Naive thymus-derived CD8-positive, alpha-beta T cell (primary cell): ENCODE measurements around the gene RAB15. TPM values are rescaled to one million over a fixed set of nuclear protein-coding genes. Genes with fewer than 3 reads are reported as not detected.

Experiments used
- ATAC-seq, 2 donors: fragments of 150-1000 bp; cut with Tn5 transposase in 1 of 2; sonication (Bioruptor Pico), chemical (Tn5 transposase) in 1 of 2; 1 replicate in 1 of 2; 2 replicates in 1 of 2; pipeline ENCODE4 v1.10.0; 2021; ENCODE audit warnings: mild to moderate bottlenecking in 2 of 2, moderate library complexity in 2 of 2
- POLR2A ChIA-PET: fragments of 350-600 bp; sonication (Branson Sonifier 250); formaldehyde crosslinking; loops from one replicate; lab custom pipeline; 2021; ENCODE audit warnings: antibody characterized with exemption; lab: Charles Lee
- DNase-seq, 10 donors: peaks; one replicate each; pipeline versions ENCODE4 v3.0.0 to v3.0.0-alpha.2; 2020 to 2022
- H3K27ac Mint-ChIP-seq, 10 donors: one replicate each; pipeline ENCODE4 v1.8.0; 2020 to 2022; ENCODE audit warnings: mild to moderate bottlenecking in 10 of 10, mixed read lengths in 10 of 10, moderate library complexity in 4 of 10, inconsistent platforms in 1 of 10
- H3K27me3 Mint-ChIP-seq, 5 donors: one replicate each; pipeline ENCODE4 v1.8.0; 2021 to 2022; ENCODE audit warnings: mixed read lengths in 5 of 5
- H3K36me3 Mint-ChIP-seq, 3 donors: one replicate each; pipeline ENCODE4 v1.8.0; 2020 to 2022; ENCODE audit warnings: mixed read lengths in 3 of 3, mild to moderate bottlenecking in 2 of 3, inconsistent platforms in 1 of 3
- H3K4me1 Mint-ChIP-seq, 4 donors: one replicate each; pipeline ENCODE4 v1.8.0; 2021 to 2022; ENCODE audit warnings: mixed read lengths in 4 of 4
- H3K4me3 Mint-ChIP-seq, 10 donors: one replicate each; pipeline ENCODE4 v1.8.0; 2020 to 2022; ENCODE audit warnings: mild to moderate bottlenecking in 10 of 10, mixed read lengths in 10 of 10, moderate library complexity in 6 of 10, inconsistent platforms in 1 of 10
- H3K9me3 Mint-ChIP-seq, 9 donors: one replicate each; pipeline ENCODE4 v1.8.0; 2020 to 2022; ENCODE audit warnings: mixed read lengths in 9 of 9, mild to moderate bottlenecking in 3 of 9, inconsistent platforms in 1 of 9, moderate library complexity in 1 of 9
- polyA plus RNA-seq, 3 donors: library from polyadenylated mRNA; unstranded; fragments of 300-500 nt; fragmentation: Illumina TruSeq; gene quantifications; one replicate each; pipeline ENCODE4 v1.2.3, GENCODE V29; 2021
- total RNA-seq, 8 experiments: library from RNA in 2 of 8; stranded (reverse) in 2 of 8; gene quantifications; one replicate each; pipeline ENCODE4 v1.2.3 and lab custom pipeline; 2021 to 2026

The RAB15 gene
- total and polyA plus RNA-seq, 5 experiments from 2014 or later: 3.9 to 11.9 (median 4.7) TPM

GRCh38 chr14:64968167-64968566 is 4.0 kb downstream of the RAB15 start:
- DNase-seq (no peak), ATAC-seq (no peak)
- no peaks in the 10 kb centered on the region for H3K27me3 Mint-ChIP-seq
- no peaks in the 10 kb centered on the region for H3K9me3 Mint-ChIP-seq
- H3K4me3 Mint-ChIP-seq: no peak overlapping the region
- POLR2A ChIA-PET: interaction anchor here (1.1 kb wide), 1 partner anchor 54 kb away, joined by 3 read pairs; the partner anchor contains the start of gene CHURC1
- H3K4me1 Mint-ChIP-seq: peaks cover 8 to 24% (median 16%) of the 10 kb centered on the region in 4 donors
- H3K36me3 Mint-ChIP-seq: peaks cover 0 to 3% (median 0%) of the 10 kb centered on the region in 3 donors
- H3K27ac Mint-ChIP-seq: peak overlapping the region in 1 of 10 donors; percentile 24

- peak overlapping the region in 4 of 10 donors; percentile 25 to 71 (median 60) for H3K27ac Mint-ChIP-seq
Observed at GRCh38 chr14:64966976-64967375, 5.2 kb downstream of the RAB15 start.

GRCh38 chr14:64965356-64966000 is 6.7 kb downstream of the RAB15 start:
- peaks cover 0 to 3% (median 0%) of the 10 kb centered on the region in 3 donors for H3K36me3 Mint-ChIP-seq
- POLR2A ChIA-PET: interaction anchor here (1.1 kb wide), 1 partner anchor 51 kb away, joined by 3 read pairs; the partner anchor contains the start of gene CHURC1
- ATAC-seq (no peak), DNase-seq (no peak)
- no peaks in the 10 kb centered on the region for H3K9me3 Mint-ChIP-seq
- no peak overlapping the region for H3K27ac Mint-ChIP-seq
- H3K4me3 Mint-ChIP-seq: peak overlapping the region in 1 of 10 donors; percentile 14
- peaks cover 5 to 19% (median 12%) of the 10 kb centered on the region in 4 donors for H3K4me1 Mint-ChIP-seq
- H3K27me3 Mint-ChIP-seq: no peaks in the 10 kb centered on the region

More at GRCh38 chr14:64966976-64967375, 5.2 kb downstream of the RAB15 start:
- ATAC-seq (no peak), DNase-seq (no peak)
- Mint-ChIP-seq H3K4me3 (no peak overlapping the region), H3K36me3 (peaks cover 0 to 3% (median 0%) of the 10 kb centered on the region in 3 donors), H3K4me1 (peaks cover 10 to 24% (median 16%) of the 10 kb centered on the region in 4 donors), H3K9me3 (no peaks in the 10 kb centered on the region), H3K27me3 (no peaks in the 10 kb centered on the region)
- POLR2A ChIA-PET: interaction anchor here (0.6 kb wide), 1 partner anchor 383 kb away, joined by 3 read pairs; no protein-coding TSS in a partner anchor

- Mint-ChIP-seq H3K27me3 (no peaks in the 10 kb centered on the region), H3K36me3 (peaks cover 0 to 3% (median 0%) of the 10 kb centered on the region in 3 donors), H3K9me3 (no peaks in the 10 kb centered on the region), H3K27ac (no peak overlapping the region), H3K4me1 (peaks cover 0 to 19% (median 8%) of the 10 kb centered on the region in 4 donors), H3K4me3 (no peak overlapping the region)
- POLR2A ChIA-PET: no interaction called here
- no peak for ATAC-seq
- DNase-seq: no peak
Observed at GRCh38 chr14:64963611-64964010, 8.5 kb downstream of the RAB15 start.

- POLR2A ChIA-PET: no interaction called here
- Mint-ChIP-seq H3K4me1 (peaks cover 0 to 19% (median 5%) of the 10 kb centered on the region in 4 donors), H3K27ac (no peak overlapping the region), H3K27me3 (no peaks in the 10 kb centered on the region), H3K4me3 (no peak overlapping the region), H3K36me3 (peaks cover 0 to 10% (median 0%) of the 10 kb centered on the region in 3 donors), H3K9me3 (no peaks in the 10 kb centered on the region)
- ATAC-seq (no peak), DNase-seq (no peak)
Observed at GRCh38 chr14:64960762-64961276, 11.3 kb downstream of the RAB15 start.

- POLR2A ChIA-PET: no interaction called here
Observed at GRCh38 chr14:64958743-64959142, 13.4 kb downstream of the RAB15 start.

GRCh38 chr14:64958201-64958600 is 13.9 kb downstream of the RAB15 start:
- Mint-ChIP-seq H3K9me3 (no peaks in the 10 kb centered on the region), H3K4me1 (peaks cover 0 to 21% (median 17%) of the 10 kb centered on the region in 4 donors), H3K4me3 (no peak overlapping the region), H3K27me3 (no peaks in the 10 kb centered on the region), H3K36me3 (peaks cover 0 to 15% (median 0%) of the 10 kb centered on the region in 3 donors), H3K27ac (no peak overlapping the region)
- DNase-seq: no peak
- POLR2A ChIA-PET: no interaction called here
- no peak for ATAC-seq

More at GRCh38 chr14:64958743-64959142, 13.4 kb downstream of the RAB15 start:
- Mint-ChIP-seq H3K9me3 (no peaks in the 10 kb centered on the region), H3K4me1 (peaks cover 0 to 20% (median 14%) of the 10 kb centered on the region in 4 donors), H3K27me3 (no peaks in the 10 kb centered on the region), H3K36me3 (peaks cover 0 to 13% (median 0%) of the 10 kb centered on the region in 3 donors), H3K4me3 (no peak overlapping the region), H3K27ac (peak overlapping the region in 1 of 10 donors; percentile 28)
- ATAC-seq (no peak), DNase-seq (no peak)

GRCh38 chr14:64956697-64957406 is 15.3 kb downstream of the RAB15 start:
- Mint-ChIP-seq H3K36me3 (peaks cover 0 to 18% (median 0%) of the 10 kb centered on the region in 3 donors), H3K9me3 (no peaks in the 10 kb centered on the region), H3K4me1 (peaks cover 3 to 33% (median 22%) of the 10 kb centered on the region in 4 donors), H3K27ac (peak overlapping the region in 1 of 10 donors; percentile 27), H3K27me3 (no peaks in the 10 kb centered on the region), H3K4me3 (no peak overlapping the region)
- POLR2A ChIA-PET: interaction anchor here (1.4 kb wide), 1 partner anchor 32 kb away, joined by 13 read pairs; no protein-coding TSS in a partner anchor
- DNase-seq (no peak), ATAC-seq (no peak)

- ATAC-seq: no peak
Observed at GRCh38 chr14:64955297-64955696, 16.8 kb downstream of the RAB15 start.

GRCh38 chr14:64954491-64955240 is 17.5 kb downstream of the RAB15 start:
- Mint-ChIP-seq H3K36me3 (peaks cover 0 to 28% (median 7%) of the 10 kb centered on the region in 3 donors), H3K9me3 (no peaks in the 10 kb centered on the region), H3K4me3 (no peak overlapping the region), H3K27ac (peak overlapping the region in 4 of 10 donors; percentile 21 to 59 (median 44)), H3K27me3 (no peaks in the 10 kb centered on the region), H3K4me1 (peaks cover 3 to 29% (median 21%) of the 10 kb centered on the region in 4 donors)
- ATAC-seq: no peak
- DNase-seq: no peak
- POLR2A ChIA-PET: no interaction called here

More at GRCh38 chr14:64955297-64955696, 16.8 kb downstream of the RAB15 start:
- no peak overlapping the region for H3K4me3 Mint-ChIP-seq
- peaks cover 3 to 27% (median 22%) of the 10 kb centered on the region in 4 donors for H3K4me1 Mint-ChIP-seq
- H3K9me3 Mint-ChIP-seq: no peaks in the 10 kb centered on the region
- DNase-seq: no peak
- H3K27me3 Mint-ChIP-seq: no peaks in the 10 kb centered on the region
- POLR2A ChIA-PET: no interaction called here
- H3K27ac Mint-ChIP-seq: peak overlapping the region in 3 of 10 donors; percentile 23 to 59 (median 56)
- peaks cover 0 to 25% (median 5%) of the 10 kb centered on the region in 3 donors for H3K36me3 Mint-ChIP-seq

- no peak overlapping the region for H3K27ac Mint-ChIP-seq
- H3K4me1 Mint-ChIP-seq: peaks cover 3 to 29% (median 23%) of the 10 kb centered on the region in 4 donors
- DNase-seq: no peak
- no peak for ATAC-seq
- H3K9me3 Mint-ChIP-seq: no peaks in the 10 kb centered on the region
- POLR2A ChIA-PET: no interaction called here
- peak overlapping the region in 2 of 10 donors; percentile 13 to 48 for H3K4me3 Mint-ChIP-seq
- no peaks in the 10 kb centered on the region for H3K27me3 Mint-ChIP-seq
- H3K36me3 Mint-ChIP-seq: peaks cover 0 to 31% (median 11%) of the 10 kb centered on the region in 3 donors
Observed at GRCh38 chr14:64953661-64954060, 18.5 kb downstream of the RAB15 start.

- POLR2A ChIA-PET: no interaction called here
- no peak for DNase-seq
- Mint-ChIP-seq H3K36me3 (peaks cover 0 to 34% (median 13%) of the 10 kb centered on the region in 3 donors), H3K27ac (peak overlapping the region in 4 of 10 donors; percentile 7 to 68 (median 46)), H3K27me3 (no peaks in the 10 kb centered on the region), H3K4me1 (peaks cover 3 to 29% (median 24%) of the 10 kb centered on the region in 4 donors), H3K4me3 (no peak overlapping the region), H3K9me3 (no peaks in the 10 kb centered on the region)
- no peak for ATAC-seq
Observed at GRCh38 chr14:64953310-64953654, 18.9 kb downstream of the RAB15 start.
